Activated CD4-positive, CD25-positive, alpha-beta regulatory T cell (primary cell): ENCODE measurements around the gene NFIA.

Experiments
- DNase-seq, 4 experiments: peaks; one replicate each; lab custom pipeline; 2025; lab: John Stamatoyannopoulos, UW

Gene NFIA

DNA sequence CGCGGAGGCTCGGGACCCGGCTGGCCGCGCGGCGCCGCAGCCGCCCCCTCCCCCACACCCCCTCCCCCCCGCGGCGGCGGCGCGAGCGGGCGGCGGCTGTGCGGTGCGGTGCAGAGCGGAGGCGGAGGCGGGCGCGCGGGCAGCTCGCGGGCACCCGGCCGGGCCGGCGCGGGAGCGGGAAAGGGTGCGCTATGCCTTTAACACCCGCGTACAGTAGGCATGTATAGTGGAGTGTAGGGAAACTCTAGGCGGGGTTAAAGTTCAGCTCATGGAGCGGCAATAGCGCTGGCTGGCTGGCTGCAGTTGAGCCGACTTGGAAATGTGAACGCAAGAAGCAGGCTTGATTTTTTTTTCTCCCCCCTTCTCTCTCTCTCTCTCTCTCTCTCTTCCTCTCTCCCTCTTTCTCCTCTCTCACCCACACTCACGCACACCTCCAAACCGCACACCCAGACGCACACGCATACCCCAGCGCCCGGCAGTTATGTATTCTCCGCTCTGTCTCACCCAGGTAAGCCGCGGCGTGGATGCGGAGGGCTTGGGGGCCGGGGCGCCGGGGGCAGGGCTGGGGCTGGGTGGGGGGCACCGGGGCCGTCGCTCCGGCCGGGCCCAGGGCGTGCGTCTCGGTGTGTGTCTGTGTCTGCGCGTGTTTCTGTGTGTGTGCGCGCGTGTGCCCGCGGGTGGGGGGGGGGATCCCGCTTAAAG, at the start of gene NFIA:
Gene NFIA, plus strand, starts transcription at position 251 of the 702 bp plus-strand sequence.
- DNase-seq = peak in 2 of 4 experiments; percentile 4 to 9

DNA sequence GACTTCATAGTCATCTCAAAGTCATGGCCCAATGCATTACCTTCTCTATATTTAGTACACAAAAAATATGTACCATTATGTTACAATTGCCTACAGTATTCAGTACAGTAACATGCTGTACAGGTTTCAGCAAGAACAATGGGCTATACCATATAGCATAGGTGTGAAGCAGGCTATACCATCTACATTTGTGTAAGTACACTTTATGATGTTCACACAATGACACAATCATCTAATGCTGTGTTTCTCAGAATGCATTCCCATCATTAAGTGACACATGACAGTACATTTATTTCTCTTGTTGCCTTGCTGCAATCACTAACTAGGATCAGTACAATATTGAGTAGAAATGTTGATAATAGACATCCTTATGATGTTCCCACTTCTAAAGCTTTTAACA, 46.5 kb upstream of the NFIA start:
- no peak for DNase-seq

DNA sequence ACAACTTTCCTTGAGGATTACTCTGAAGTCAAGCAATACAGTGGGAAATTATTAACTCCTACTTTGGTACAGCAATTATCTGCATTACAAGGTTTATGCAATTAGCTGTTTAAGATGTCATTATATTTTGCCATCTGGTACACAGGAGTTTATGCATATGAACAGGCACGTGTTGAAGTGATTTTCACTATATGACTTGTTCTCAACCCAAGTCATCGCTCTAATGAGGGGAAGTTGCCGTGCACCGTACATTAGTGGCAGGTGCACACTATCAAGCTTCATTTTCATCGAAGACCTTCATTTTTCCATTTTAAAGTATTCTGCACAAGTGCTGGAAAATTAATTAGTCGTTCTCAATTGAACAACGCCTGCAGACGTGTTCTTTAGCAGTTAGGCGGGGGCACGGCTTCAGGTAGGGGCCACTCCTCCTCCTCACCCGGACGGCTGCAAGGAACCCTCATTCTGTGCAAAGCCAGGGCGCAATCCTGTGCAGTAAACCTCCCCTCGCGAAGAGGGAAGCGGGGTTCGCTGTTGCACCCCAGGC, 39.8 kb upstream of the NFIA start:
- no peak for DNase-seq

DNA sequence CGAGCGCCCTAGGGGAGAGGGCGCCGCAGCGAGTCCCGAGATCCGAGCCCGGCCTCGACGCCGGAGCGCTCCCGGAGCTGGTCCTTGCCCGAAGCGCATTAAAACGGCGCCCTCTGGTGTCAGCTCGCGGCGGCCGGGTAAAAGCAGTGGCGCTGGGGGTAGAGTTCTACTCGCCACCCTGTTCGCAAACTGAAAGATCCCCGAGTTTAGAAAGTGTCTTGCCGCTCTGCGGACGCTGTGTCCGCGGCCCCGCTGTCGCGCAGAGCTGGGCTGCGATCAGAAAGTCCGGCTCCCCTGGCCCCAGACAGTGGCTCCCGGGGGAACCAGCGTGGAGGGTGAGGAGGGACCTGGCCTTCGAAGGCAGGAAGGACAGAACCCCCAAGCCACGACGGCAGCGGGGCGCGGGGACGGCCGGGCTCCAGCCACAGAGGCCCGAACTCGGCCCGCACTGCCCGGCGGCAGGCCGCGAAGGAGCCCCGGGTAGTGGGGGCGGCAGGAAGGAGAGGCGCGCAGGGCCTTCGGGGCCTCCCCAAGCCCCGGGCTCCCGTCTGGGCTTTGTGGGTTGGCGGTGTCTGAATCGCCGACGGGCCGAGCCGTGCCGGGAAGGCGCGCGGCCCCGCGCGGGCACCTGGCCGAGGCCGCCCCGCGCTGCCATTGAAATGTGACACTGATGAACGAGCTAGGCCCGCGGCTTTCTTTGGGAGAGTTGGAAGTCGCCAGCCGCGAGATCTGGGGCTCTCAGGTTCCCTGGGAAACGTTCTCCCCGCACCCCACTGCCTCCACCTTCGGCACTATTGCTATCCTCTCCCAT, 39.1 kb upstream of the NFIA start:
- DNase-seq = peak; percentile 51 to 74 (median 59)

DNA sequence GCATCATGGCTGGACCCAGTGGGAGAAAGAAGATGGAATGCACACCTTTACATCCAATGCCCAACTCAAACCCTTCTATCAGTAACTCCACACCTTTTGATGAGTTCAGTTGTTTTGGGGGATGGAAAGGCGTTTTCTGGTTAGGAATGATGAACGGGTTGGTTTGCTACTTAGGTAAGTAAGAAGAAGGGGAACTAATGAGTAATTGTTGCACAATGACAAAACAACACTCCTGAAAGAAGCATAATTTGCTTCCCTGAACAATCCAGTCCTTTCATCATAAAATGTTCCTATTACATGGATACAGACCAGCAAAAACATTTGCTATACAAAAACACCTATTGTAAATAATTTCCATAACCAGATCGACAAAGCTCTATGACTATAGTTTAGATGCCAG, 35.9 kb upstream of the NFIA start:
- DNase-seq = no peak

DNA sequence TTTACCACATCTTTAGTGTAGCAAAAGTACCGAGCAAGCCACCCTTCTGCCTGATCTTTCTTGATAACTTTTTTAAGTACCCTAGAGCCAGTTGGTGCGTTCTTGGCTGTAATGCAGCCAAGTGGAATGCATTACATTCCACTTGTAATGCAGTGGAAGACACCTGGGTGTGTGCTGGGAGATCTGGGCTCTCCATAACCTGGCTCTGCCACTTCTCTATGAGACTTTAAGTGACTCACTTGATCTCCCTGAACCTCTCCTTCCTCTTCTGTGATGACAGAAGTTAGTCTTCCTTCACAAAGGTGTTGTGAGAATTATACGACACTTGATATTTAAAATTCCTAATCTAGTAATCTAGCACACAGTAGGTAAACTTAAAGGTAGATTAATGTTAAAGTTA, 35.3 kb upstream of the NFIA start:
- no peak for DNase-seq

DNA sequence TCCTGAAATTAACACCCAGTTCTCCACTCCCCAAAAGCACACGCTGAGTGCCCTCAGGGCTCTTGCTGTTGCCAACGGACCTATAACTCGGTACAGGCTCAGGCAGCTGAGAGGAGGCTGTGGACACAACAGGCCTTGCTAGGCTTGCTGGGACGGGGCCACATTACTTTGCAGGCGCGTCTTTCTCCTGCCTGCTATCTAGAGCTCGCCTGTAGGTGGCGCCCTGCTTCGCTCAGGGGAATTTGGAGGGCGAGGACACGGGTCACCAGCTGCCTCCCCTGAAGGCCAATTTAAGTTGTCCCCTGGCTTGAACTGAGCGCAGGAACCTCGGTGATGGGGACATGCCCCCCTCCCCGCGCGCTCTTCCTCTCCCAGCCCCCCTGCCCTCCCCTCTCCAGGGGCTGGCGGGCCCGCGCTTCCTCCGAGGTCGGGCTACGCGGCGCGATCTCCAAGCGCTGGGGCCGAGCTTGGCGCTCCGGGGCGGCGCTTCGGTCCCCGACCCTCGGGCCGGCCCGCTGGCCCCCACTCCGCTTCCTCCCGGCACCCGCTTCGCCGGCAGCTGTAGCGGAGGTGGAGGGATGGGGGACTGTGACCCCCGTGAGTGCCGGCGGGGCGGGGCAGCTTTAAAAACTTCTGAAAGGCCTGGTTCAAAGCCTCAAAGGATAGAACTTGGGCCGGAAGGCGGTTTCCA, 32.4 kb upstream of the NFIA start:
- DNase-seq = peak; percentile 58 to 90 (median 77)

DNA sequence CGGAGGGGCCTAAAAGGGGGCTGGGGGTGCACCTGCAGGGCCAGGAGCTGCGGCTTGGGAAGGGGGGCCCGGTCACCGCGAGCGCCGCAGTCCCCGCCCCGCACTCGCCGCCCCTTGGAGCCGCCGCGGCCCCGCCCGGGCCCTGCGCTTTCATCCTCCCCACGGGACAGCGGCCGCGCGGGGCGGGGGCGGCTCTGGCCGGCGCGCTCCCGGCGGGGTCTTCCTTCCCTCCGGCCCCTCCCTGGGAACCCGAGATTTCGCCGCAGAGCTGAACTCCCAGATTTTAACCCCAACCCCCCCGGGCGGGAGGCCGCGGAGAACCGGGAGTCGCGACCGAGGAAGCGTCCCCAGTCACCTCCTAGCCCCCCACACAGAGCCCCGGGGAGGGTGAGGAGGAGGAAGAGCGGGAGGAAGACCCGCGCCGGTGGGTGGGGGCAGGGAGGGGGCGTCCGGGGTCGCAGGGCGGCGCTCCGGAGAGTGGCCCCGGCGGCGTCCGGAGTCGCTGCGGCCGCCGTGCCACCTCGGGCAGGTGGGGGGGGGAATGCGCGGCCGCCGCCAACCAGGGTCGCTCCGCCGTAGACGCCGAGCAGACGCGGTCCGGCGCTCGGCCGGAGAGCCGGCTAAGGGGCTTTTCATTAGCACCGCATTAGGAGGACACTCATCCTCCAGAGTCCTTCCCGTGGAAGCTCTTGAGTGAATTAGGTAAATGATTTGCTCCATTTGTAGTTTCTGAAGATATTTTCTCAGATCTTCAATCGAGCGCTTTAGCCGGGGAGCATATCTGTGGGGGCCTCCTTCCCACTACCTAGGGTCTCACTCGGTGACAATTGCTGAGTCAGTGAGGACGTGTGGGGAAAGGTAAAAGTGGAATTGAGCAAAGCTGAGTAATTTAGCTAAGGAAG, 31.6 kb upstream of the NFIA start:
- no peak for DNase-seq

DNA sequence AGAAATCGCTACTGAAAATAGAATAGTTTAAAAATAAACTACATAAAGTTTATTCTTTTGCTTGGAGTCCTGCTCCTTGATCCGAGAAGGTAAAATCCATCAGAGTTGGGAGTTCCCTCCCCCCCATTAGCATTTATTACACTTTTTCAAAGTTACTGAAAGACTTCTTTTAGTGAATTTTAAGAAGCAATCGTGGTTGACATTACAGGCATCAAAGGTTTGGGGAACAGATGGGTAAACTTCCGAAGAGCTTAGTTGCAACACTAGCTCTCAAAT, 31.0 kb upstream of the NFIA start:
- DNase-seq = no peak

DNA sequence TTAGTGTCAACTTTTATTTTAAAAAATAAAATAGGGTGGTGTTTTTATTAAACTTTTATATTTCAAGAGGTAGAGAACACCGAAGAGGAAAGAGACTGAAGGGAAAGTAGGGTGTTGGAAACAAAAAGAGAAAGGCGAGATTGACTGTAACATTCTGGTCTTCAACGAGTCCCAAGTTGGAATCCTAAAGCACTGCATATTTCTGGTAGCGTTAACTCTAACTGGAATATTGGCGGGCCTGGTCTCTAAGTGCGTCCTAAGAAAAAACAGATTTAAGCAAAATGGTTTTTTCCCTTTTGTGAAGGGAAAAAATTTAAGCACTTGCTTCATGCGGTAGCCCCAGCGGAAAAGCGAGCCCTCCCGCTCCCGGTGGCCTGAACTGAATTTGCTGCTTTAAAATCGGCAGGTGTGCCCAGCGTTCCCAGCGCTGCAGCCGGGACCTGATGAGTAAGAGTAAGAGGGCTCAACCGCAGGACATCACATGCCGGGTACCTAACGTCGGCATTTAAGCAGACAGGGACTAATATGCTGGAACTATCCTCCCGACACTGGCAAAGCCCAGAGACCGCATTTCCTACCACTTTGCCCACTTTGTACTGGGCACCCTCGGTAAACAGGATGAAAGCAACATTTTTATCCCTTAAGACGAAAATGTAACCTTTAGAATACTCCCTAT, 30.5 kb upstream of the NFIA start:
- no peak for DNase-seq

DNA sequence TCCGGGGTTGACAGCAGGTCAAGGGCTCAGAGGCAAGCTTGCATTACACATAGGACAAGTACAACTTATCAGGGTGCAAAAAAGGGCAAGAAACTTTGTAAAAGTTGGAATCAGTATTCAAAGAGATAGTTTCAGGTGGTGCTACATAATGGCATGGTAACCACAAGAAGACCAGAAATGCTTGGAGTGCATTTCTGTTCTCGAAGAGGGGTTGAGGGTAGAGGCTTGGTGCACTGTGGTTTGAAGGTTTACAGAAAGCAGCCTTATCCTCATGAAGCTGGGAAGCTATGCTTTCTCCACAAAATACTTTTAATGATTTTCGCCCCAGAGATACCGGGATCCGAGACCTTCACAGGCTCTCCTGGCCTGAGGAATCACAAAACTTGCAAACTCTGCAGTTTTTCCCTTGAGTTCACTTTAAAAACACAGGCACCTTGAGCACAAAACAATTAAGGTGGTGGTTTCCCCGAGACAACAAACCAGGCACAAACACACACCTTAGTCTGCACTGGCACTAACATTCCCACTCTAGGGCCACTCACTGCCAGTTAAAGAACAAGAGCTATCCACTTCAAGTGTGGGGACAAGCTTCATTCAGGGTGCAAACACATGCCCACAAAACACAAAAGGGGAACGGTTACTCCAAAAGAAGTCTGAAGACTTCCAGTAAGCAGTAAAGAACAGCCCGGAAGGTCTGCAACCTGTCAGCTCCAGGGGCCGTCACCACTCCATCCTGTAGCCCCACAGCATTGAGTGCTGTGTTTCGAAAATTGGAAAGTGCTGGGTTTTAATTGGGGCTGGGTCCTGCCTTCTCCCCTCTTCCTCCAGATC, 29.8 kb upstream of the NFIA start:
- no peak for DNase-seq

DNA sequence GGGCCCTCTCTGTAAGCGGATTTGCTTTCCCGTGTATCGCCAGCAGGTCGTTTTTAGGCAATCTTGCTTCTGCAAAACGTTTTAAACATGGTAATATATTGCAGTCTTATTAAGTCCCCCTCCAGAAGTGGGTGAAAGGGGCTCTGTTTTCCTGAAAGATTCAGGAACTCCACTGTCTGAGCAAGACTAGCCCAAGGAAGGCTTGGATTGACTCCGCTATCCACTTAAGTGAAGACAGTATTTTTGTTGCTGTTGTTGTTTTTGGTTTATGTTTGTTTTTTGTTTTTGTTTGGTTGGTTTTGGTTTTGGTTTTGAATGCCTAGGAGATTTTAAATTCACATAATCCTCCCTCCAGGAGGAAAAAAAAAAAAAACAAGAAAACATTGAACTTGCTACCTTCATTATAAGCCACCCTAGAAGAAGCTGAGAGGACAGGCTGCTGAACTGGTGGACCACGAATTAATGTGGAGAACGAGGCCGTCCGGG, 29.1 kb upstream of the NFIA start:
- no peak for DNase-seq

DNA sequence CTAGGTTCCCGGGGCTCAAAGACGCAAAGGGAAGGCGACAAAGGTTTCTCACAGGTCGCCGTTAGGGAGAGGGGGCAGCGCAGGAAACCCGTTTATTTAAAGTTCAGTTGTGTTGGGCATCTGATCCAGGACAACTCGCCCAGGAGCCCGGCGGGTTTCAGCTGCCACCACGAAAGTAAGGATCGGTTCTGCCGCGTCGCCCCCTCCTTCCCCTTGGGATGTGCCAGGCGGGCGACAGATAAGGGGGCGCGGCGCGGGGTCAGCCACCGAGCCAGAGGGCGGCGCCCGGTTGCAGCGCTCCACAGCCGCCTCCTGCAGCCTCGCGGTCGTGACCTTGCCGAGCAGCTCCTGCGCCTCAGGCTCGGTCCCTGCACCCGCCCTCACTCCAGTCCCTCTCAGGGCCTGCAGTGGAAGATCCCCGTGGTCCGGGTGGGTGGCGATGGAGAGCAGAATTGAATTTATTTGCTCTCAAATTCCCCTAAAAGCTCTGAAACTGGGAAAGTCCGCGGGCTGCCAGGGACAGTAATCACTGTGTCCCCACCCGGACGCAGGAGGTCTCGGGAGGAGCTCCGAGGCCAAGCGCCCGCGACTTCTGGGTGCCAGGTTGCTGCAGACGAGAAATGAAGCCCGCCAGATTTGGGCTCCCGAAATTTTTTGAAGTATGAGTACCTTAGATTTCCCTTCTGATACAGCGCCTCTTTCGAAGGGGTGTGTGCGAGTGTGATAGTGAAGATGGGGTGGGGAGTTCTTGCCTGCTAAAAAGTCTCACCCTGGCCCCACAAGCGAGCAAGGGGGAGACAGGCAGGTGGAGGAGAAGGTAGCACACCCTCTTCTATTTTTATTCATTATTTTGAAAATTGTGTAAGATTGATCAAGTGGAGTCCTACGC, 28.4 kb upstream of the NFIA start:
- DNase-seq = no peak

DNA sequence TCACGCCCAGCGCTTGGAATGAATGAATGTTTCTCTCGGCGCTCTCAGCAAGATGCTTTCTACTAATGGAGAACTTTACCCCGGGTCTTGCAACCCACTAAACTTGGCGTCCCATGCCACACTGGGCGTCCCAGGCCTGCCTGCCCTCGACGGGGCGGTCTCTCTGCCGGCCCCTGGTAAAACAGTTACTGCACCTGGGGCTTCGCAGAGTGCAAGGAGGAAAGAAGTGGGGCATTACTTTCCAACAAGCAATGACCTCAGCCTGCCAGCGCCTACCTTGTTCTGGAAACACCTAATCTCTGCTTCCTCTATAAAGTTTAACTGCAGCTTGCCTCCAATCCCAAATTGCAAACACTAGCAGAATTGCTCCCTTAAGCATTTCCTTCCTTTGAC, 27.8 kb upstream of the NFIA start:
- no peak for DNase-seq

DNA sequence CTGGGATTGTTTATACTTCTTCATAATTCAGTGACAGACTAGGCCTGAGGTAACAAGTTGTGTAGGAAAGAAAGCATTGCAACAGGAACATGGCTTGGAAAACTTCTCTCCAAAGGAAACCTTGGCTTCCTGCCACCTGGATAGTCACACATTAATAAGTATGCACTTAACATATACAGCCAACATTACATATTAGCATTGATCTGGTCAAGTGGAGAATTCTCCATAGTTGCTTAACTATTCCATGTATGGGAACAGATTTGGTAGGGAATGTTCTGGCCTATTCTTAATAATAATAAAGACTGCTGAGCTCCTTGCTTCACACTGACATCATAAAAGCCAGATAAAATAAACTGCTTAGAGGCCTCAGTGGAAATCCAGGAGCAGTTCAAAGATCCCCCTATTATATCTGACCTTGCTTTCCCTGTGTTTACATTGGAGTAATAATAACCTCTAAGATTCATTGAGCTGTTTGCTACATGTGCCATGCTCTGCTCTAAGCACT, 27.2 kb upstream of the NFIA start:
- DNase-seq = no peak

DNA sequence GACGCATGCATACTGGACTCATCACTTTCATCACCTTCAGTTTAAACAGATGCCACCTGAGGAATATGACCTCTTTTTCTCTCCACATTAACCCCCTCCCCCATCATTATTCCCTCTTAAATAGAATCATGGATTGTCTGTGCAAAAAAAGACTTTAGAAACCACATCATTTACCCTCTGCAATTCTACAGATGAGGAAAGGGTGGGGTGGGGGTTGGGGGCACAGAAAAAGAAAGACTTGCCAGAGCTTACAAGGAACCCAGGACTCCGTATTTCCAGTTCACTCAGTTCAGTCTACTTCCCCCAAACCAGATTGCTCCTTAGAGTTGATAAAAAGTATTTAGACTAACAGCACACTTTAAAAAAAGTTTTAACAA, 26.2 kb upstream of the NFIA start:
- no peak for DNase-seq

DNA sequence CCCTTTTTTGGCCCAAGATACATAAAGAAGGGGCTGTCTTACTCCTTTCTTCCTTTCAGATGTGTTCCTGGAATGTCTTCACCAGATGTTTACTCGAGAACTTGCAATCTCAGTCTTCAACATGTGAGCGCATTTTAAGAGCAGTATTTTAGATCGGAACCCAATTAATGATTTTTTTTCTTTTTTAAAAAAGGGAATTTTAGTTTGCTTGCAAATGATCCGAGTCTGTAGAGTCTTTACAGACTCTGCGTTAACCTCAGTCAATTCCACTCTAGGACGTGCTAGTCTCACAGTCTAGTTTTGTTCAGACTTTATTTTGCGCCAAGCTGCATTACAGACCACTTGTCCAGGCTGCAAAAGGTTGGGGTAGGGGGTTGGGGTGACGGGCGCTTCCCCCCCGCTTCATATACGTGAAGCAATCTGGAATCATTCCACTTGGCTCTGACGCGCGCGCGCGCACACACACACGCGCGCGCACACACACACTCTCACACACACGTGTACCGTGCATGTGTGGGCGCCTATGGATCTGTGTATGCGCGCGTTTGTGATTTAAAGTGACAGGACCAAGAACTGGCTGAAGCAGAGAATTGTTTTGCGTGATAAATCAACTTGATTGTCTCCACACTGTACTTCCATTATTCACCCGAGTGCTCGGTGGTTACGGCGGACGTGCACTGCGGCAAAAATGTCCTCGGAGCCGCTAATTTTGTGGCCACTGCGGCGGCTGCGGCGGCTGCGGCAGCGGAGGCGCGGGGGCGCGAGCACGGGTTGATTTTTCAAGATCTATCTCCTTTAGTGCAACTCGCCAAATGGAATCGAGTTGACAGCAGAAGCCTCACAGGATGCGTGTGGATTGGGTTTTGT, 25.6 kb upstream of the NFIA start:
- DNase-seq = no peak
